GM12892 (cell line): ENCODE results near the gene CCDC50.

Experiments used
- POLR2AphosphoS5 ChIP-seq: IDR thresholded peaks from 2 replicates; pipeline ENCODE4 v1.6.1; 2011; ENCODE audit warnings: low read depth, low read length, control low read depth
- TAF1 ChIP-seq: IDR thresholded peaks from 2 replicates; pipeline ENCODE4 v1.6.1; 2011; ENCODE audit warnings: low read depth, mild to moderate bottlenecking, control low read depth, low read length, borderline replicate concordance

GRCh38 chr3:191361456-191361855 is 32.3 kb downstream of the CCDC50 start:
- no peak for TF ChIP-seq TAF1
- no peak for TF ChIP-seq POLR2AphosphoS5
